ENCODE results near the gene GRAMD1A. TPM values are rescaled to one million over a fixed set of nuclear protein-coding genes. Genes with fewer than 3 reads are reported as not detected.

GRAMD1A gene
- total RNA-seq, 1 donor: 23.3 TPM

GRCh38 chr19:35074426-35075201 lies 74.5 kb downstream of the GRAMD1A start:
- DNase-seq (ENCODE audit: low read depth): no peak
- TF ChIP-seq CTCF (IDR thresholded peaks at IDR 0.05; ENCODE audit: insufficient read depth, low read depth, low read length): no peak
- no peak overlapping the region for H3K4me3 ChIP-seq (ENCODE audit: low read depth, low read length)

- no peak overlapping the region for H3K4me3 ChIP-seq (ENCODE audit: low read depth, low read length)
- no peak for DNase-seq (ENCODE audit: low read depth)
- no peak for TF ChIP-seq CTCF (IDR thresholded peaks at IDR 0.05; ENCODE audit: insufficient read depth, low read depth, low read length)
Measured at GRCh38 chr19:35075202-35076025, 75.3 kb downstream of the GRAMD1A start.

GRCh38 chr19:35076026-35076370 lies 75.9 kb downstream of the GRAMD1A start:
- H3K4me3 ChIP-seq (ENCODE audit: low read depth, low read length): no peak overlapping the region
- DNase-seq (ENCODE audit: low read depth): no peak
- TF ChIP-seq CTCF (IDR thresholded peaks at IDR 0.05; ENCODE audit: insufficient read depth, low read depth, low read length): no peak

Other genes starting within 250 kb of the GRAMD1A start
- gene ZNF599, start 227.1 kb upstream of the GRAMD1A start, total RNA-seq: 5.8 and 7.8 TPM in 2 replicates
- 3.2 and 3.9 TPM in 2 replicates for gene ZNF30, start 73.4 kb upstream of the GRAMD1A start, total RNA-seq
- 5.8 and 6.5 TPM in 2 replicates for gene ZNF792, start 36.1 kb upstream of the GRAMD1A start, total RNA-seq
- gene SCN1B, start 30.1 kb downstream of the GRAMD1A start, total RNA-seq: 2.6 and 3.2 TPM in 2 replicates
- gene HPN, start 41.4 kb downstream of the GRAMD1A start, total RNA-seq: not detected in 2 replicates
- not detected in 2 replicates for gene FXYD3, start 115.5 kb downstream of the GRAMD1A start, total RNA-seq
- gene LGI4, start 134.7 kb downstream of the GRAMD1A start, total RNA-seq: not detected in 2 replicates
- 0.32 TPM in 1 of 2 replicates, not detected in the other for gene FXYD1, start 138.5 kb downstream of the GRAMD1A start, total RNA-seq
- gene FXYD7, start 142.9 kb downstream of the GRAMD1A start, total RNA-seq: under 0.01 TPM in 1 of 2 replicates, not detected in the other
- 20.3 and 24.5 TPM in 2 replicates for gene FXYD5, start 154.4 kb downstream of the GRAMD1A start, total RNA-seq
- not detected in 2 replicates for gene FAM187B, start 228.4 kb downstream of the GRAMD1A start, total RNA-seq
- 0.86 and 1.6 TPM in 2 replicates for gene LSR, start 248.7 kb downstream of the GRAMD1A start, total RNA-seq